Neuronal stem cell (in vitro differentiated cells): Measurements from ENCODE around the gene UBE2E1.
"Not testable (repeated sequence)": the region's sequence is repeated elsewhere in the genome, so short reads cannot be mapped to it uniquely, and the experiment has no call there.

ENCODE experiments used
- DNase-seq: peaks from one replicate; pipeline ENCODE4 v3.0.0-alpha.2; 2013; ENCODE audit warnings: low spot score
- H2AFZ ChIP-seq: one replicate; pipeline ENCODE4 v1.6.1; 2013; ENCODE audit warnings: mild to moderate bottlenecking, low read length, inconsistent platforms
- H2AK5ac ChIP-seq: 2 replicates; pipeline ENCODE4 v1.6.1; 2013; ENCODE audit warnings: low read depth, mild to moderate bottlenecking, inconsistent platforms, low read length, moderate library complexity, mixed read lengths
- H2BK120ac ChIP-seq: 2 replicates; pipeline ENCODE4 v1.6.1; 2013; ENCODE audit warnings: low read depth, mild to moderate bottlenecking, inconsistent platforms, low read length, moderate library complexity, mixed read lengths
- H2BK12ac ChIP-seq: one replicate; pipeline ENCODE4 v1.6.1; 2013; ENCODE audit warnings: low read length, inconsistent platforms
- H2BK15ac ChIP-seq: 2 replicates; pipeline ENCODE4 v1.6.1; 2013; ENCODE audit warnings: mild to moderate bottlenecking, low read length, inconsistent platforms, mixed read lengths
- H2BK5ac ChIP-seq: one replicate; pipeline ENCODE4 v1.6.1; 2013; ENCODE audit warnings: inconsistent platforms, mild to moderate bottlenecking, low read length, moderate library complexity
- H3K14ac ChIP-seq: one replicate; pipeline ENCODE4 v1.6.1; 2013; ENCODE audit warnings: low read length, inconsistent platforms
- H3K18ac ChIP-seq: 2 replicates; pipeline ENCODE4 v1.6.1; 2013; ENCODE audit warnings: low read length, inconsistent platforms
- H3K23ac ChIP-seq: 2 replicates; pipeline ENCODE4 v1.6.1; 2013; ENCODE audit warnings: low read depth, mild to moderate bottlenecking, mixed read lengths, low read length, inconsistent platforms; ENCODE audit not compliant: poor library complexity
- H3K27ac ChIP-seq: replicated peaks from 3 replicates; pipeline ENCODE4 v1.5.1; 2013; ENCODE audit warnings: low read length, inconsistent platforms
- H3K27me3 ChIP-seq, 3 experiments: 2 replicates each; pipeline ENCODE4 v1.6.1; 2013; ENCODE audit warnings: low read length in 3 of 3, mild to moderate bottlenecking in 2 of 3, inconsistent platforms in 1 of 3, low read depth in 1 of 3, mixed read lengths in 1 of 3, moderate library complexity in 1 of 3; ENCODE audit not compliant: control insufficient read depth in 3 of 3, insufficient read depth in 3 of 3
- H3K36me3 ChIP-seq, 2 donors: replicated peaks in 1 of 2; 2 replicates each; pipeline ENCODE4 v1.6.1; 2013; ENCODE audit warnings: low read length in 2 of 2; ENCODE audit not compliant: control insufficient read depth in 2 of 2, insufficient read depth in 2 of 2
- H3K4ac ChIP-seq: 2 replicates; pipeline ENCODE4 v1.6.1; 2013; ENCODE audit warnings: inconsistent platforms, mild to moderate bottlenecking, low read length, moderate library complexity
- H3K4me1 ChIP-seq, 2 donors: 1 replicate in 1 of 2; 2 replicates in 1 of 2; pipeline ENCODE4 v1.6.1; 2013; ENCODE audit warnings: low read length in 2 of 2, low read depth in 1 of 2; ENCODE audit not compliant: control insufficient read depth in 2 of 2, insufficient read depth in 1 of 2
- H3K4me2 ChIP-seq: one replicate; pipeline ENCODE4 v1.6.1; 2013; ENCODE audit warnings: mild to moderate bottlenecking, low read length, inconsistent platforms; ENCODE audit not compliant: insufficient read depth, poor library complexity, severe bottlenecking
- H3K4me3 ChIP-seq, 2 donors: 2 replicates each; pipeline ENCODE4 v1.5.1; 2013; ENCODE audit warnings: low read length in 2 of 2, mild to moderate bottlenecking in 2 of 2, inconsistent platforms in 1 of 2, moderate library complexity in 1 of 2
- H3K79me1 ChIP-seq: one replicate; pipeline ENCODE4 v1.6.1; 2013; ENCODE audit warnings: low read depth, mild to moderate bottlenecking, inconsistent platforms, low read length, moderate library complexity
- H3K9ac ChIP-seq: one replicate; pipeline ENCODE4 v1.6.1; 2013; ENCODE audit warnings: mild to moderate bottlenecking, low read depth, low read length, inconsistent platforms; ENCODE audit not compliant: poor library complexity
- H3K9me3 ChIP-seq, 2 donors: replicated peaks in 1 of 2; 2 replicates each; pipeline versions ENCODE3 to v1.6.1; 2013; ENCODE audit warnings: low read length in 2 of 2, mild to moderate bottlenecking in 2 of 2, inconsistent platforms in 1 of 2, low read depth in 1 of 2, mixed read lengths in 1 of 2, moderate library complexity in 1 of 2; ENCODE audit not compliant: control insufficient read depth in 2 of 2, insufficient read depth in 1 of 2
- H4K8ac ChIP-seq: one replicate; pipeline ENCODE4 v1.6.1; 2013; ENCODE audit warnings: low read depth, mild to moderate bottlenecking, inconsistent platforms, low read length, moderate library complexity
- H4K91ac ChIP-seq: one replicate; pipeline ENCODE4 v1.6.1; 2013; ENCODE audit warnings: low read length, low read depth, mild to moderate bottlenecking, inconsistent platforms; ENCODE audit not compliant: poor library complexity
- WGBS, 2 donors: extraction: QIAGEN DNeasy Blood & Tissue Kit; methylation state at CpG; one replicate each; pipeline ENCODE4 v1.1.7; 2013; ENCODE audit warnings: missing lambda C conversion rate in 2 of 2, mixed read lengths in 1 of 2; ENCODE audit not compliant: insufficient read length in 2 of 2, insufficient replicate concordance in 1 of 2; ENCODE audit errors: extremely low coverage in 2 of 2; 5-methylcytosine and 5-hydroxymethylcytosine counted together

UBE2E1 gene

GRCh38 chr3:23880703-23881339 is 75.1 kb downstream of the UBE2E1 start:
- Histone ChIP-seq H2BK120ac (no peak overlapping the region), H4K8ac (no peak overlapping the region), H2BK15ac (no peak overlapping the region), H3K18ac (no peak overlapping the region), H4K91ac (no peak overlapping the region), H2AK5ac (no peak overlapping the region), H3K9me3 (peaks cover 5 to 20% of the 10 kb centered on the region in 2 donors), H3K9ac (no peak overlapping the region), H3K14ac (no peak overlapping the region), H3K27me3 (no peaks in the 10 kb centered on the region), H3K27ac (no peak overlapping the region), H2BK5ac (no peak overlapping the region), H3K4me3 (no peak overlapping the region), H3K4me2 (no peak overlapping the region), H2AFZ (no peak overlapping the region), H3K4ac (no peak overlapping the region), H3K4me1 (no peaks in the 10 kb centered on the region), H3K23ac (no peak overlapping the region), H3K36me3 (peaks cover 14 to 27% of the 10 kb centered on the region in 2 donors), H3K79me1 (peaks cover 12% of the 10 kb centered on the region), H2BK12ac (no peak overlapping the region)
- no CpG with 5 or more reads among the region's 4 CpGs for WGBS, 2 donors
- no peak for DNase-seq

GRCh38 chr3:23881993-23882392 is 76.2 kb downstream of the UBE2E1 start:
- not testable (repeated sequence) for H2BK5ac ChIP-seq, H3K4me2 ChIP-seq, H3K27me3 ChIP-seq, H2AK5ac ChIP-seq, H2AFZ ChIP-seq, DNase-seq, H2BK15ac ChIP-seq, H3K23ac ChIP-seq, H3K14ac ChIP-seq, H3K27ac ChIP-seq, H3K9ac ChIP-seq, H3K4me3 ChIP-seq, H3K18ac ChIP-seq, H2BK120ac ChIP-seq, H4K91ac ChIP-seq, H3K4ac ChIP-seq, H4K8ac ChIP-seq, H2BK12ac ChIP-seq, H3K4me1 ChIP-seq
- Histone ChIP-seq H3K79me1 (peaks cover 12% of the 10 kb centered on the region), H3K36me3 (peaks cover 14 to 33% of the 10 kb centered on the region in 2 donors), H3K9me3 (peaks cover 5 to 20% of the 10 kb centered on the region in 2 donors)
- no CpG with 5 or more reads among the region's 4 CpGs for WGBS, 2 donors

GRCh38 chr3:23882487-23882918 is 76.7 kb downstream of the UBE2E1 start:
- no peak overlapping the region for H3K4me2 ChIP-seq
- H3K36me3 ChIP-seq, result peaks cover 14 to 38% of the 10 kb centered on the region in 2 donors
- no peak overlapping the region for H2BK5ac ChIP-seq
- WGBS, 2 donors, result no CpG with 5 or more reads among the region's 28 CpGs
- H3K18ac ChIP-seq, result no peak overlapping the region
- no peak overlapping the region for H2BK120ac ChIP-seq
- no peak for DNase-seq
- H3K23ac ChIP-seq, result peak overlapping the region; percentile 28
- H3K14ac ChIP-seq, result peak overlapping the region; percentile 85
- H2AK5ac ChIP-seq, result no peak overlapping the region
- H3K27ac ChIP-seq, result no peak overlapping the region
- H3K4ac ChIP-seq, result peak overlapping the region; percentile 66
- H2AFZ ChIP-seq, result no peak overlapping the region
- no peak overlapping the region for H3K9ac ChIP-seq
- peaks cover 5 to 20% of the 10 kb centered on the region in 2 donors for H3K9me3 ChIP-seq
- H3K27me3 ChIP-seq, result no peaks in the 10 kb centered on the region
- H2BK12ac ChIP-seq, result no peak overlapping the region
- H4K8ac ChIP-seq, result no peak overlapping the region
- no peak overlapping the region for H3K4me3 ChIP-seq
- no peak overlapping the region for H2BK15ac ChIP-seq
- peaks cover 12% of the 10 kb centered on the region for H3K79me1 ChIP-seq
- no peaks in the 10 kb centered on the region for H3K4me1 ChIP-seq
- H4K91ac ChIP-seq, result no peak overlapping the region

- H3K14ac ChIP-seq, result no peak overlapping the region
- no peak overlapping the region for H3K18ac ChIP-seq
- no peak overlapping the region for H3K4me3 ChIP-seq
- H3K4me2 ChIP-seq, result no peak overlapping the region
- H2AK5ac ChIP-seq, result no peak overlapping the region
- no peak overlapping the region for H3K9ac ChIP-seq
- H3K36me3 ChIP-seq, result peaks cover 3 to 47% of the 10 kb centered on the region in 2 donors
- no peak for DNase-seq
- no peak overlapping the region for H3K4ac ChIP-seq
- H3K9me3 ChIP-seq, result peaks cover 0 to 3% of the 10 kb centered on the region in 2 donors
- no peak overlapping the region for H3K27ac ChIP-seq
- no peak overlapping the region for H2BK5ac ChIP-seq
- no peak overlapping the region for H2BK15ac ChIP-seq
- H4K8ac ChIP-seq, result no peak overlapping the region
- H2BK120ac ChIP-seq, result no peak overlapping the region
- H3K79me1 ChIP-seq, result peaks cover 6% of the 10 kb centered on the region
- peaks cover 0 to under 1% of the 10 kb centered on the region in 2 donors for H3K4me1 ChIP-seq
- no peak overlapping the region for H2BK12ac ChIP-seq
- H3K27me3 ChIP-seq, result no peaks in the 10 kb centered on the region
- no peak overlapping the region for H3K23ac ChIP-seq
- H4K91ac ChIP-seq, result no peak overlapping the region
- no CpG with 5 or more reads among the region's 2 CpGs for WGBS, 2 donors
- no peak overlapping the region for H2AFZ ChIP-seq
These were observed 78.7 kb downstream of the UBE2E1 start for GRCh38 chr3:23884481-23884880.
